Measurements from ENCODE around the gene SATL1.
"Not testable (repeated sequence)": the region's sequence is repeated elsewhere in the genome, so short reads cannot be mapped to it uniquely, and the experiment has no call there.

SATL1 gene

DNA sequence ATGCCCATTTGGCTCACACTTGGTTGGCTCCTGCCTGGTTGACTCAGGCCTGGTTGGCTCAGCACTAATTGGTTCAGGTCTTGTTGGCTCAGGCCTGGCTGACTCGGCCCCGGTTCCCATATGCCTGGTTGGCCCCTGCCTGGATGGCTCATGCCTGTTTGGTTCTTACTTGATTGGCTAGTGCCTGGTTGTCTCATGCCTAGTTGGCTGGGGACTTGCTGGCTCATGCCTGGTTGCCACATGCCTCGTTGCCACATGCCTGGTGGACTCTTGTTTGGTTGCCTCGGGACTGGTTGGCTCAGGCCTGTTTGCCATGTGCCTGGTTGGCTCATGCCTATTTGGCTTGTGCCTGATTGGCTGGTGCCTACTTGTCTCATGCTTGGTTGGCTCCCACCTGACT lies 136.2 kb downstream of the SATL1 start:
- no peak for DNase-seq

DNA sequence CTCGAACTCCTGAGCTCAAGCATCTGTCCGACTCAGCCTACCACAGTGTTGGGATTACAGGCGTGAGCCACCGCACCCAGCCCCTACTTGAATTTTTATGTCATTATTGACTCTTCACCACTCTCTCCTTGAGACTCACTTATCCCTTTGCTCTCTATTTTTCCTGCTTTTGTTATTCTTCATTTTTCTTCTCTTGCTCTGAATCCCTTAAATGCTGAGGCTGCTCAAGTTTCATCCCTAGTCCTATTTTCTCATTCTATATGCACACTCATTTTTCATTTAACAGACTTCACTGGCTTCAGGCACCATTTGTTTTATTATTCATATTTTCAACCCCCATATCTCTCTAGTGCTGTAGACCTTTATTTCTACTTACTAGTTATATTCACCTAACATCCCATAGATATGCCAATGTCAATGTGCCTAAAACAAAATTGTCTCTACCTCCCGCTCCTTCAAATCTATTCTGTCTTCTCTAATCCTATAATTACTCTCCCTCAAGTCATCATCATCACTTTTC lies 154.2 kb downstream of the SATL1 start:
- no peak for DNase-seq

DNA sequence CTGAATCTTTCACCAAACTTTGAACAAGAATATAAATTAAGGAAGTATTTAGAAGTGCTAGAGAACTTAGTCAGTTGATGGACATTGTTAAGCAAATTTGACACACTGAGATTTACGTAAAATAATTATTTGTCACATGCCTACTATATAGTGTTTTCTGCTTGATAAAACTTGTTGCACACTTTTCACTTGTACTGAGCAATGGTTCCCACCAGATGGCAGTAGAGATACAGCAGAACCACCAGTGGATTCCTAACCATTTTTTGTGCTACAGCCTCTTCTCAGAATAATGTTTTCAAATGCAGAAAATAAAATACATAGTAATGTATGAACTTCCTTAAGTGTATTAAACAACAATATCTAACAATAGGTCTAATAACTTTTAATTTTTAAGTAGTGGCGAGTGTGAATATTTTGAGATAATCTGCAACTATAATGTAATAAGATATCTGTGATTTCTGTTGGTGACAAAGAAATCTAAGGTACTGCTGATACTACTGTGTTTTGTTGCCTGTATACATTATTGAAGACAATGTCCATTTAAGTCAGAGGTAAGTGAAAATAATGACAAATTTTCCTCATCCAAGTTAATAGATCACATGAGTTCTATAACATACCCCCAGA lies 158.7 kb downstream of the SATL1 start:
- no peak for DNase-seq

DNA sequence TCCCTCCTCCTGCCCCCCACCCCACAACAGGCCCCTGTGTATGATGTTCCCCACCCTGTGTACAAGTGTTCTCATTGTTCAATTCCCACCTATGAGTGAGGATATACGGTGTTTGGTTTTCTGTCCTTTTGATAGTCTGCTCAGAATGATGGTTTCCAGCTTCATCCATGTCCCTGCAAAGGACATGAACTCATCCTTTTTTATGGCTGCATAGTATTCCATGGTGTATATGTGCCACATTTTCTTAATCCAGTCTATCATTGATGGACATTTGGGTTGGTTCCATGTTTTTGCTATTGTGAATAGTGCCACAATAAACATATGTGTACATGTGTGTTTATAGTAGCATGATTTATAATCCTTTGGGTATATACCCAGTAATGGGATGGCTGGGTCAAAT lies 166.3 kb downstream of the SATL1 start:
- not testable (repeated sequence) for DNase-seq

DNA sequence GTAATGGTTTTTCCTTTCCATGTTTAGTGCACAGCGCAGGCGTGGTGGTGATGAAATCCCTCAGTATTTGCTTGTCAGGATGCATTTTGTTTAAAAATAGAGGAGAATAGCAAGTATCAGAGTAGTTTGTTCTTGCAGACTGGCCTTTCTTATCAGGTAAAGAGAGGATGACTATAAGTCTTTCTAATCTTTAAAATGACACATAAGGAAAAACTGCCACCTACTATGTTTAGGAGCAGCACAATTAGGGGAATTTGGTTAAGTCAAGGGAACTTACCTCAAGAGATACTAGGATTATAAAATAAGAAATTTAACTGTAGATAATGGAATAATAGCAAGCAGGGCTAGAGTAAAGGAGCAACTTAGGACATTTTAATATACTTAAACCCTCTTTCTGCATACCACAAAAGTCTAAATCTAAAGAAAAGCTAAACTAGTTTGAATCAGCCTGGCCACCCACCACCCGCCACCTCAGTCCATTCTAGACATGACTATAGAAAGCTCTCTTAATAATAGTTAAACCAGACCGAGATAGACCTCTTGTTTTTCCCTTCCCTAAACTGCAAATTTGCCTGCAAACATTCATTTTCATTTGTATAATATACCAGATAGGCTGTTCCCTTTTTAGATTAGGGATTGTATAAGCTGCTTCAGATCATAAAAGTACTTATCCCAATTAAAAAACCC lies 177.9 kb downstream of the SATL1 start:
- DNase-seq, result no peak

DNA sequence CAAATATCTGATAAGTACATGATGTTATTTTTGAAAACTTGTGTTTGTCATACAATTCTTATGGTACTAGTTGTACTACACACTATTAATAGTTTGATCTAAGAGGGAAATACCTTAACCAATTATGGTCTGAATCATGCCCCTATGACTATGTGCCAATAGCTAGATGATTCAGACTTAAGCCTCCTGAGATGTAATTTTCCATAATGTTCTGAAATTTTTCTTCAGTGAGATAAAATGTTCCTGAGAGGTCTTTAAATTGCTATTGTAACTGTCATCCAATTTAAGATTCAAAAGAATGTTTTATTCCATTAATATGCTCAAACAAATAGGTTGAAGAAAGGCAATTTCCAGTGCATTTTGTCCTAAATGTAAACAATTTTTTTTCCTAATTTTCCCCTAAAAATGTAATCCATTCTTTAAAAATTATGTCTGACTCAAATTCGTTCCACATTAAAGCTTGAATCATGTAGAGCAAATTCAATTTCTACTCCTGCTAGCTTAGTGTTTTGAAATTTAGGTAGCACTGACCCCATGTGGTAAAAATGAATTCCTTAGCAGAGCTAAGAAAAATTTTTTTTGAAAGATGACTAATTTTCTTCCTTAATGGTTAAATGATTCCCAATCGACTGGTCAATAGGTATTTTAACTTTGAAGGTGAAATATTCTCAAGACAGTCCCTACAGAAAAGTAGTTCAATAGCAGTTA lies 190.8 kb downstream of the SATL1 start:
- no peak for DNase-seq

DNA sequence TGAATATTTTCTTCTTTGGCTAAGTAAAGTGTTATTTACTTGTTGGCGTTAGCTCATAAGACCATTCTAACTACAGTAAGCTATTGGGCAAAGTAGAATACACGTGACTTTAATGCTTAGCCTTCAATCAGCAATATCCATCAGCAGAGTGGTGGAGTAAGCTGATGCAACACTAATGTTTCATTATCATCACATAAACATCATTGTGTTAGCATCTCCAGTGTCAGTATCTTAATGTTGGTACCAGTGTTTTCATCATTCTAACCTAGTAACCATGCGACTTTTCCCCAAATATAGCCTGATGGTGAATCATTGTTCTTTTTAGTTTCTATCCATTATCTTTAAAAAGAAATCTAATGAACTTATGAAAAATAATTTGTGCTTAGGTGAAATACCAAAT lies 191.4 kb downstream of the SATL1 start:
- no peak for DNase-seq

DNA sequence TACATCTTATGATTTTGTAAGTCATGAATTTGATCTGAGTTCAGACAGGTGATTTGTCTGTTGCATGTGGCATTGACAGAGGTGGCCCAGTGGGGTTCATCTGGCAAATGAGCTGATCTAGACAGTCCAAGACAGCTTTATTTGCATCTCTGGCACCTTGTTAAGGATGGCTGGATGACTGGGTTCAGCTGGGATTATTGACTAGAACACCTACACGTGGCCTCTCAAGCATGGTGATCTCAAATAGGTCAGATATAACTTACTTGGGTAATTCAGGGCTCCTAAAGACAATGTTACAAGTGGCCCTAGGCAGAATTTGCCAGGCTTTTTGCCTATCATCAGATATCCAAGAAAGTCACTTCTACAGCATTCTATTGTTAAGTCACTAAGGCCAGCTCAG lies 192.0 kb downstream of the SATL1 start:
- DNase-seq, result no peak

Measured in activated CD4-positive, alpha-beta T cell treated with anti-CD3 and anti-CD28 coated beads for 1 hour (primary cell).